Heart left ventricle (tissue), 16 donors: ENCODE measurements around the gene HIVEP2. TPM values are rescaled to one million over a fixed set of nuclear protein-coding genes. Genes with fewer than 3 reads are reported as not detected.
A peak's percentile ranks its signal among the peaks of the same experiment; 100 is the strongest.

Source experiments
- ATAC-seq, 4 donors: fragments of 200-7000 bp; cut with Tn5 transposase; one replicate each; pipeline ENCODE4 v1.9.1; 2020 to 2022; ENCODE audit warnings: moderate library complexity in 4 of 4, mild to moderate bottlenecking in 3 of 4, moderate number of reproducible peaks in 1 of 4
- DNase-seq, 5 donors: peaks; one replicate each; pipeline ENCODE4 v3.0.0-alpha.2; 2020
- H3K27ac ChIP-seq, 12 donors: fragments of 200-600 bp; sonication (generic) in 4 of 12; one replicate each; pipeline versions ENCODE4 v1.5.0 to v1.8.0; 2016 to 2022; ENCODE audit warnings: mild to moderate bottlenecking in 2 of 12
- H3K27me3 ChIP-seq, 9 donors: fragments of 200-600 bp; sonication (generic) in 2 of 9; one replicate each; pipeline versions ENCODE4 v1.5.1 to v1.8.0; 2016 to 2022; ENCODE audit warnings: mild to moderate bottlenecking in 3 of 9
- H3K36me3 ChIP-seq, 9 donors: fragments of 200-600 bp; sonication (generic) in 2 of 9; one replicate each; pipeline versions ENCODE4 v1.5.0 to v1.8.0; 2018 to 2022; ENCODE audit warnings: mild to moderate bottlenecking in 2 of 9
- H3K4me1 ChIP-seq, 12 donors: fragments of 200-600 bp; sonication (generic) in 4 of 12; one replicate each; pipeline versions ENCODE4 v1.5.0 to v1.8.0; 2016 to 2022; ENCODE audit warnings: mild to moderate bottlenecking in 3 of 12
- H3K4me3 ChIP-seq, 12 donors: fragments of 200-600 bp; sonication (generic) in 4 of 12; one replicate each; pipeline versions ENCODE4 v1.5.0 to v1.8.0; 2017 to 2022; ENCODE audit warnings: mild to moderate bottlenecking in 9 of 12, moderate library complexity in 4 of 12
- H3K9me3 ChIP-seq, 12 donors: fragments of 200-600 bp; sonication (generic) in 4 of 12; one replicate each; pipeline versions ENCODE4 v1.5.0 to v1.8.0; 2016 to 2022; ENCODE audit warnings: mild to moderate bottlenecking in 1 of 12
- POLR2A ChIP-seq, 2 donors: fragments of 450-650 bp; IDR thresholded peaks; one replicate each; pipeline ENCODE4 v1.6.1; 2017; ENCODE audit warnings: antibody characterized with exemption in 2 of 2, mild to moderate bottlenecking in 2 of 2, moderate library complexity in 2 of 2
- WGBS, 4 donors: extraction: QIAGEN DNeasy Blood & Tissue Kit in 2 of 4; methylation state at CpG; one replicate each; pipeline versions ENCODE4 v1.1.5 to v1.1.7; 2013 to 2018; 5-methylcytosine and 5-hydroxymethylcytosine counted together
- intact Hi-C, 10 donors: fragments of 100-400 bp; cut with DNase I; formaldehyde crosslinking; loops; one replicate each; pipeline versions ENCODE4 v1.11.1 to v1.14.2; 2022
- polyA plus RNA-seq, 2 donors: library from polyadenylated mRNA; stranded (reverse); fragments of 200-250 nt; gene quantifications; one replicate each; pipeline ENCODE4 v1.2.3, GENCODE V29; 2013
- total RNA-seq, 9 donors: library from RNA; depleted of rRNA in 2 of 9; stranded (reverse); fragments of >200 nt in 2 of 9; fragmentation: NEBNext Ultra II Directional in 3 of 9; extraction: Animal tissue kit (Norgen Biotek cat#: 25700) in 3 of 9; gene quantifications; one replicate each; pipeline versions ENCODE4 v1.1.0 to v1.2.4, GENCODE V29; 2016 to 2023
- TF ChIP-seq, protein P1 (sequence below), 12 donors: fragments of 200-600 bp; sonication (generic) in 4 of 12; IDR thresholded peaks; one replicate each; pipeline versions ENCODE4 v1.5.0 to v1.8.0; 2018 to 2022; ENCODE audit warnings: antibody characterized with exemption in 12 of 12, mild to moderate bottlenecking in 5 of 12
- donor health status: ischemic (EF 13 %, LVEDD 7.1; RV severe dilation, severe dysfunction).
- donor health status: healthy with polysubstance abuse.
- donor health status: DM: no; HTN: yes; CAD: no.
- donor health status: DM: no; HTN: no; CAD: no.
- donor health status: ischemic (EF 25% LVEDD 6.9; RV normal size, moderate dysfunction).
- donor health status: ischemic (EF 25% LVEDD 5.7; RV mildly dilated, moderate dysfunction).
- donor health status: healthy.
- donor health status: DM: yes; HTN: yes; CAD: no.
- donor health status: ischemic (EF 35%, LVEDD 5.7; RV mildly dilated, moderate dysfunction).
- donor health status: nonischemic (EF 11% LVEDD 7.7; RV severe dilation, severe dysfunction).
- donor health status: DM: yes; HTN: yes; CAD: no.
- donor health status: PGD.
- donor health status: ischemic (EF 29% LVEDD 5.4; RV normal size, mild dysfunction).
- donor health status: nonischemic (EF 23%, LVEDD 6.1; RV moderate dilation, normal function).

The HIVEP2 gene
- total and polyA plus RNA-seq, 11 donors = 2.7 to 31.2 (median 20.4) TPM

DNA sequence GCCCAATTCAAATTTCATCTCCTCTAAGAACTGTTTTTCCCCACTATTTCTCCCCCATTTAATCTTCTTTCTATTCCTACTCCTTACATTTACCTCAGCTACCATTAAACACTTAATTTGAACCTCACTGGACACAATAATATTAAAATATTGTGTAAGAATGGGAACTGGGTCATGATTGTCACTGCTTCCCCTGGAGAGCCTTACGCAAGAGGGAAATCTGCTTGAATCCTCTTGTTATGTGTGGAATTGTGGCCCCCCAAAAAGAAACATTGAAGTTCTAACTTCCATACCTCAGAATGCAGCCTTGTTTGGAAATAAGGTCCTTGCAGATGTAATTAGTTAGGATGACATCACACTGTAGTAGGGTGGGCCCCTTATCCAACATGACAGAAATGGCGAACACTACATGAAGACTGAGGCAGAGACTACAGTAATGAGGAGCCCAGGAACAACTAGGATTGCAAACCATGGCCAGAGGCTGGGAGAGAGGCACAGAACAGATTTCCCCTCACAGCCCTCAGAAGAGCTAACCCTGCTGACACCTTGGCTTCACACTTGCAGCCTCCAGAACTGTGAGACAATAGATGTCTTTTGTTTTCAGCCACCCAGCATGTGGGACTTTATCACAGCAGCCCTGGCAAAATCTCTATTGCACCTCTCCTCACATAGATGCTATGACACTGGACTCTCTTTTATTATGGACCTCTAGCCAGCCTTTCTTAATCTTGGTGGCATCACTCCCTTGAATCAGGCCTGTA is 29.9 kb downstream of the HIVEP2 start:
- Histone ChIP-seq H3K27ac (no peak overlapping the region), H3K9me3 (no peaks in the 10 kb centered on the region), H3K4me1 (peaks cover 0 to 27% (median 9%) of the 10 kb centered on the region in 12 donors), H3K27me3 (no peaks in the 10 kb centered on the region), H3K36me3 (peaks cover 0 to 3% (median 0%) of the 10 kb centered on the region in 9 donors), H3K4me3 (no peak overlapping the region)
- intact Hi-C loops = no loop called here
- ATAC-seq (no peak), DNase-seq (no peak)
- 95 to 98% (median 98%) methylated on average over 2 of the region's 2 CpGs for WGBS, 4 donors
- no peak for TF ChIP-seq POLR2A (IDR thresholded peaks at IDR 0.05)
- TF ChIP-seq, protein P1, sequence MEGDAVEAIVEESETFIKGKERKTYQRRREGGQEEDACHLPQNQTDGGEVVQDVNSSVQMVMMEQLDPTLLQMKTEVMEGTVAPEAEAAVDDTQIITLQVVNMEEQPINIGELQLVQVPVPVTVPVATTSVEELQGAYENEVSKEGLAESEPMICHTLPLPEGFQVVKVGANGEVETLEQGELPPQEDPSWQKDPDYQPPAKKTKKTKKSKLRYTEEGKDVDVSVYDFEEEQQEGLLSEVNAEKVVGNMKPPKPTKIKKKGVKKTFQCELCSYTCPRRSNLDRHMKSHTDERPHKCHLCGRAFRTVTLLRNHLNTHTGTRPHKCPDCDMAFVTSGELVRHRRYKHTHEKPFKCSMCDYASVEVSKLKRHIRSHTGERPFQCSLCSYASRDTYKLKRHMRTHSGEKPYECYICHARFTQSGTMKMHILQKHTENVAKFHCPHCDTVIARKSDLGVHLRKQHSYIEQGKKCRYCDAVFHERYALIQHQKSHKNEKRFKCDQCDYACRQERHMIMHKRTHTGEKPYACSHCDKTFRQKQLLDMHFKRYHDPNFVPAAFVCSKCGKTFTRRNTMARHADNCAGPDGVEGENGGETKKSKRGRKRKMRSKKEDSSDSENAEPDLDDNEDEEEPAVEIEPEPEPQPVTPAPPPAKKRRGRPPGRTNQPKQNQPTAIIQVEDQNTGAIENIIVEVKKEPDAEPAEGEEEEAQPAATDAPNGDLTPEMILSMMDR (IDR thresholded peaks at IDR 0.05) = no peak

DNA sequence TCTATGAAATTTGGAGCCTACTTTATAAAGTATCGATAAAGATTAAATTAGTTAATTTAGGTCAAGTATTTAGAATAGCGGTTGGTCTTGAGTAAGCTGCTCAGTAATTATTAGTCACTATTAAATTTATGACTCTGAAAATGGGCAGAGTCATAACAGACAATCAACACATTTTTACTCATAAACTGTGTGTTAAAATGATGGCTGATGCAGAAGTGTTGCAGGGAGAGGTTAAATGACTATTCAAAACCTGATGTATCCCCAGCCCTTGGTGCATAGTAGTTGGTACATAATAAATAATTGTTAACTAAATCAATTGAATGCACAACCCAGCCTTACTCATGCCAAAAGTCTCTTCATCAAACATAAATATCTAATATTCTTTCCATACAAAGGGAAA is 30.6 kb downstream of the HIVEP2 start:
- Histone ChIP-seq H3K9me3 (no peaks in the 10 kb centered on the region), H3K36me3 (peaks cover 0 to 3% (median 0%) of the 10 kb centered on the region in 9 donors), H3K27me3 (no peaks in the 10 kb centered on the region), H3K4me3 (no peak overlapping the region), H3K27ac (peak overlapping the region in 1 of 12 donors; percentile 81), H3K4me1 (peaks cover 0 to 23% (median 8%) of the 10 kb centered on the region in 12 donors)
- ATAC-seq (no peak), DNase-seq (no peak)
- intact Hi-C loops = no loop called here
- WGBS, 4 donors = 95 to 99% (median 97%) methylated on average over 2 of the region's 2 CpGs
- TF ChIP-seq, protein P1 (IDR thresholded peaks at IDR 0.05) = no peak
- TF ChIP-seq POLR2A (IDR thresholded peaks at IDR 0.05) = no peak

DNA sequence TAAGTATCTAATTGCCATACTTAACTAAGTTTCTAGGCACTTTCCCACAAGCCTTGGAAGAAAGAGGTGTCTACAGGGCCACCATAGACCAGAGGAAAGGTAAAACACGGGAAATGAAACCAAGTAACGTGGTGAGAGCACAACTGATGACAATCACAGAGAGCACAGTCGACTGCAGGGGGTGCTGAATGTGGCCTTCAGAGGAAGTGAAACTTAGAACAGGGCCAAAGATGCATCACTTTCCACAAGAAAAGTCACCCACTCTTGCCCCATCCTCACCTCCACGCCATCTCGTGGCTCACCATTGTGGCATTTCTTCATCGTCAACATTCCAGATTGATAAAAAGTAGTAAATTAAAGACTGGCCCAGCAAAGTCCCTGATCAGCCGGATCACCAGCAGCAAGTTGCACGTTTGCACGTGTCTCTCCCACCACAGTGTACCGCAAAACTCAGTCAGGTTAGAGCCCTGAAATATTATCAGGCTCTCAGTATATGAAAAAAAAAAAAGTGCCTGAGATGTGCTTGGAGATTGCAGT is 31.4 kb downstream of the HIVEP2 start:
- DNase-seq (no peak), ATAC-seq (peak in 2 of 4 donors; percentile 41 to 45)
- peak overlapping the region in 1 of 12 donors; percentile 34 for H3K4me3 ChIP-seq
- H3K9me3 ChIP-seq = no peaks in the 10 kb centered on the region
- intact Hi-C loops = no loop called here
- peaks cover 0 to 3% (median 0%) of the 10 kb centered on the region in 9 donors for H3K36me3 ChIP-seq
- H3K4me1 ChIP-seq = peaks cover 0 to 22% (median 3%) of the 10 kb centered on the region in 12 donors
- TF ChIP-seq POLR2A (IDR thresholded peaks at IDR 0.05) = no peak
- WGBS, 4 donors = 84 to 92% (median 85%) methylated on average over 10 of the region's 10 CpGs
- peak overlapping the region in 1 of 12 donors; percentile 81 for H3K27ac ChIP-seq
- H3K27me3 ChIP-seq = no peaks in the 10 kb centered on the region

DNA sequence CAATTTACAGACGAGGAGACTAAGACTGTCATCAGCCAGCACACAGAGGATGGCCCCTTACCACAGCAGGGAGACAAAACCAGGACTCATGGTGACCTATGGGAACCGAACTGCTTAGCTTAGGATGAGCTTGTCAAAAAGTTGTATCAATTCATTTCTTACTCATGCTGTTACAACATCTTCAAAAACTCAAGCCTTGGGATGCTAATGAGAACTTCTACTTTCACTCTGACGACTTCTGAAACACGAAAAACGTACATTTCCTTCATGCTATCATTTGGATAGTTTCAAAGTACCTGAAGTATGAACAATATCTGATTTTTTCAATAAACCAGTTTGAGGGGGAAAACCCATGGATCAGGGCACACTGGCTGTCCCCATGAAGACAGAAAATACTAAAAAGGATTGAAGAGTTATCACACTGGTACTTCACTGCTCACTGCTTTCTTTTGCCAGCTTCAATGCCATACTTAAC is 31.9 kb downstream of the HIVEP2 start:
- Histone ChIP-seq H3K27me3 (no peaks in the 10 kb centered on the region), H3K36me3 (peaks cover 0 to 3% (median 0%) of the 10 kb centered on the region in 9 donors), H3K4me1 (peaks cover 0 to 24% (median under 1%) of the 10 kb centered on the region in 12 donors), H3K4me3 (peak overlapping the region in 1 of 12 donors; percentile 34), H3K27ac (peak overlapping the region in 1 of 12 donors; percentile 81), H3K9me3 (no peaks in the 10 kb centered on the region)
- DNase-seq (no peak), ATAC-seq (no peak)
- intact Hi-C loops = no loop called here
- 89 to 95% (median 90%) methylated on average over 5 of the region's 5 CpGs for WGBS, 4 donors
- no peak for TF ChIP-seq POLR2A (IDR thresholded peaks at IDR 0.05)
- TF ChIP-seq, protein P1 (IDR thresholded peaks at IDR 0.05) = no peak
